Measurements from ENCODE around the gene C19orf33.
"Not testable (repeated sequence)": the region's sequence is repeated elsewhere in the genome, so short reads cannot be mapped to it uniquely, and the experiment has no call there.

C19orf33 gene

DNA sequence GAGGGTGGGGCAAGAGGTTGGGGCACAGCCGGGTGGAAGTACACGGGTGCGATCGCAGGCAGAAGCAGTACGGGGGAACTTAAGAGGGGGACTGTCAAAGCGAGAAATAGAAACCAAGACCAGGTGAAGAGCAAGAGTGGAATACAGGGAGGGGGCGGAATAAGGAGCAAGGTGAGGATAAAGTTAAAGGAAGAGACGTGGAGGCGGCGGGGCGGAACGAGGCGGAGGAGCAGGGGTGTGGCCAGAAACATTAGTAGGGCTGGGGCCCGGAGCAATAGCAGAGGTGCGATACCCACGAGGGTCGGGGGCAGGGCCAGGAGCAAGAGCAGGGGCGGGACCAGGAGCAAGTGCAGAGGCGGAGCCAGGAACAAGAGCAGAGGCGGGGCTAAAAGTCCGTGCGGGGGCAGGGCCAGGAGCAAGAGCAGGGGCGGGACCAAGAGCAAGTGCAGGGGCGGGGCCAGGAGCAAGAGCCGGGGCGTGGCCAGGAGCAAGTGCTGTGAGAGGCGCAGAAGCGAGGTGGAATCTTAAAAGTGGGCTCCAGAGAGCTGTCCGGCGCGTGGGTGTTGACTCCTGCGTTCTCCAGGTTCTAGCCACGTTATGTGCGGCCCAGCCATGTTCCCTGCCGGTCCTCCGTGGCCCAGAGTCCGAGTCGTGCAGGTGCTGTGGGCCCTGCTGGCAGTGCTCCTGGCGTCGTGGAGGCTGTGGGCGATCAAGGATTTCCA is 32.7 kb downstream of the C19orf33 start:
- Histone ChIP-seq H3K9me3 (ENCODE audit: control extremely low read depth in 1 of 5, control insufficient read depth in 4 of 5, insufficient read depth in 2 of 5, low read depth in 1 of 5, low read length in 4 of 5) (no peaks in the 10 kb centered on the region), H3K27ac (ENCODE audit: insufficient read depth in 1 of 2, low read depth in 1 of 2, low read length in 2 of 2, poor library complexity in 1 of 2, severe bottlenecking in 2 of 2) (peak overlapping the region in 1 of 2 experiments; percentile 75), H3K4me3 (ENCODE audit: control insufficient read depth in 1 of 7, extremely low read depth in 1 of 7, insufficient read depth in 4 of 7, low read depth in 2 of 7, low read length in 6 of 7) (peak overlapping the region; percentile 61 to 93 (median 81)), H3K36me3 (ENCODE audit: control insufficient read depth in 4 of 4, insufficient read depth in 4 of 4, low read length in 3 of 4) (no peaks in the 10 kb centered on the region), H3K27me3 (replicated peaks in 2 of 5; ENCODE audit: control insufficient read depth in 4 of 5, insufficient read depth in 5 of 5, low read length in 4 of 5) (no peaks in the 10 kb centered on the region), H3K4me1 (ENCODE audit: control extremely low read depth in 1 of 4, control insufficient read depth in 4 of 4, insufficient read depth in 4 of 4, low read length in 3 of 4) (peaks cover 0 to 15% (median 9%) of the 10 kb centered on the region in 4 experiments)
- 6% methylated on average over 41 of the region's 41 CpGs for WGBS (ENCODE audit: insufficient coverage)
- peak; percentile 95 to 97 (median 97) for DNase-seq
- ChIA-PET POLR2A (interaction anchor here (0.7 to 2.5 kb wide), 2 partner anchors 37 to 55 kb away, joined by 3 to 13 read pairs; partner anchors contain the start of gene PSMD8), CTCF (interaction anchor here (0.9 to 6.7 kb wide), 5 partner anchors 16 to 110 kb away, joined by 3 to 62 read pairs (median 3); no protein-coding TSS in a partner anchor)

DNA sequence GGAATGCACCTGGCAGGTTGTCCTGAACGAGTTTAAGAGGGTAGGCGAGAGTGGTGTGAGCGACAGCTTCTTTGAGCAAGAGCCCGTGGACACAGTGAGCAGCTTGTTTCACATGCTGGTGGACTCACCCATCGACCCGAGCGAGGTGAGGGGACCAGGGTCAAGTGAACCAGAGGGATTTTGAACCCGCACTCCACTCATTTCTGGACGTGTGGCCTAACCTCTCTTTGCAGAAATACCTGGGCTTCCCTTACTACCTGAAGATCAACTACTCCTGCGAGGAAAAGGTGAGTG is 33.3 kb downstream of the C19orf33 start:
- WGBS (ENCODE audit: insufficient coverage), result 63% methylated on average over 9 of the region's 10 CpGs
- Histone ChIP-seq H3K9me3 (ENCODE audit: control extremely low read depth in 1 of 5, control insufficient read depth in 4 of 5, insufficient read depth in 2 of 5, low read depth in 1 of 5, low read length in 4 of 5) (no peaks in the 10 kb centered on the region), H3K4me1 (ENCODE audit: control extremely low read depth in 1 of 4, control insufficient read depth in 4 of 4, insufficient read depth in 4 of 4, low read length in 3 of 4) (peaks cover 0 to 15% (median 9%) of the 10 kb centered on the region in 4 experiments), H3K27me3 (replicated peaks in 2 of 5; ENCODE audit: control insufficient read depth in 4 of 5, insufficient read depth in 5 of 5, low read length in 4 of 5) (no peaks in the 10 kb centered on the region), H3K4me3 (ENCODE audit: control insufficient read depth in 1 of 7, extremely low read depth in 1 of 7, insufficient read depth in 4 of 7, low read depth in 2 of 7, low read length in 6 of 7) (peak overlapping the region; percentile 6 to 93 (median 80)), H3K27ac (ENCODE audit: insufficient read depth in 1 of 2, low read depth in 1 of 2, low read length in 2 of 2, poor library complexity in 1 of 2, severe bottlenecking in 2 of 2) (peak overlapping the region in 1 of 2 experiments; percentile 75), H3K36me3 (ENCODE audit: control insufficient read depth in 4 of 4, insufficient read depth in 4 of 4, low read length in 3 of 4) (no peaks in the 10 kb centered on the region)
- ChIA-PET CTCF (interaction anchor here (1.1 kb wide), 1 partner anchor 17 kb away, joined by 3 read pairs; no protein-coding TSS in a partner anchor), POLR2A (interaction anchor here (0.7 to 2.5 kb wide), 2 partner anchors 37 to 55 kb away, joined by 3 to 13 read pairs; partner anchors contain the start of gene PSMD8)
- DNase-seq, result no peak

DNA sequence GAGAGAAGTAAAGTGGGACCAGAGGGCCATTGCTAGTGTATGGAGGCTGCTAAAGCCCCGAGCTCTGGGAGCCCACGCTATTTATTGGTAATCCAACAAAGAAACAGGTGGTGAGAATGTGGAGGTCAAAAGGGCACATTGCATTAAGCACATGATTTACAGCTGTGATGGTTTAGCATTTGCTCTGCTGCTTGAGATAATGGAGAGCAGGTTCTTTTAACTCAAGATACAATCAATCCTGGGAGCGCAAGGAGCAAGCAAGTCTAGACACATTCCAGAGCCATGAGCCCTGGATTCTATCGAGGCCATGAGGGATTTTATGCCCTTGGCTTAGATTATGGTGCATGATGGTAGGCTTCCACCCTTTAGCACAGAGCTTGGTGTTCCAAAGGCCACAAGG is 35.0 kb downstream of the C19orf33 start:
- H3K36me3 ChIP-seq (ENCODE audit: control insufficient read depth in 4 of 4, insufficient read depth in 4 of 4, low read length in 3 of 4); H3K27me3 ChIP-seq (replicated peaks in 2 of 5; ENCODE audit: control insufficient read depth in 4 of 5, insufficient read depth in 5 of 5, low read length in 4 of 5); H3K9me3 ChIP-seq (ENCODE audit: control extremely low read depth in 1 of 5, control insufficient read depth in 4 of 5, insufficient read depth in 2 of 5, low read depth in 1 of 5, low read length in 4 of 5); POLR2A ChIA-PET; H3K27ac ChIP-seq (ENCODE audit: insufficient read depth in 1 of 2, low read depth in 1 of 2, low read length in 2 of 2, poor library complexity in 1 of 2, severe bottlenecking in 2 of 2); H3K4me3 ChIP-seq (ENCODE audit: control insufficient read depth in 1 of 7, extremely low read depth in 1 of 7, insufficient read depth in 4 of 7, low read depth in 2 of 7, low read length in 6 of 7); DNase-seq: not testable (repeated sequence)
- CTCF ChIA-PET, result interaction anchor here (0.6 to 1.4 kb wide), 4 partner anchors 96 to 104 kb away, joined by 3 to 5 read pairs (median 4); no protein-coding TSS in a partner anchor
- WGBS (ENCODE audit: insufficient coverage), result 88% methylated on average over 4 of the region's 4 CpGs
- H3K4me1 ChIP-seq (ENCODE audit: control extremely low read depth in 1 of 4, control insufficient read depth in 4 of 4, insufficient read depth in 4 of 4, low read length in 3 of 4), result peaks cover 0 to 15% (median 9%) of the 10 kb centered on the region in 4 experiments

DNA sequence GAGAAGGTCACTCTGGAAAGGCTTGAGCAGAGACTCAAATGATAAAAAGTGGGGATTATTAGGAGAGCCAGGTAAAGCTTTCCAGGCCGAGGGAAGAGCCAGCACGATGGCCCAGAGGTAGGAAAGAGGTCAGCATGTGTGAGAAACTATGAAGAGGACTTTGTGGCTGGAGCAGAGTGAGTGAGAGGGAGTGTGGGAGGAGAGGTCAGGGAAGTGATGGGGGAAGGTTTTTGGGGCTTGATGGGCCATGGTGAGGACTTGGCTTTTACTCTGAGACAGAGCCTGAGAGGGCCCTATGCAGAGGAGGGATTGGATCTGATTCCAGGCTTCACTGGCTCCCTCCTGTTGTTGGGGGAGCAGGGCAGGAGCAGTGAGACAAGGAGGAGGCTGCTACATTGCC is 36.9 kb downstream of the C19orf33 start:
- H3K4me3 ChIP-seq (ENCODE audit: control insufficient read depth in 1 of 7, extremely low read depth in 1 of 7, insufficient read depth in 4 of 7, low read depth in 2 of 7, low read length in 6 of 7), result no peak overlapping the region
- ChIA-PET POLR2A (no interaction called here), CTCF (no interaction called here)
- peaks cover 0 to 14% (median 9%) of the 10 kb centered on the region in 4 experiments for H3K4me1 ChIP-seq (ENCODE audit: control extremely low read depth in 1 of 4, control insufficient read depth in 4 of 4, insufficient read depth in 4 of 4, low read length in 3 of 4)
- no peaks in the 10 kb centered on the region for H3K27me3 ChIP-seq (replicated peaks in 2 of 5; ENCODE audit: control insufficient read depth in 4 of 5, insufficient read depth in 5 of 5, low read length in 4 of 5)
- H3K36me3 ChIP-seq (ENCODE audit: control insufficient read depth in 4 of 4, insufficient read depth in 4 of 4, low read length in 3 of 4), result peaks cover 0 to 7% (median under 1%) of the 10 kb centered on the region in 4 experiments
- no peak for DNase-seq
- H3K27ac ChIP-seq (ENCODE audit: insufficient read depth in 1 of 2, low read depth in 1 of 2, low read length in 2 of 2, poor library complexity in 1 of 2, severe bottlenecking in 2 of 2), result no peak overlapping the region
- no peaks in the 10 kb centered on the region for H3K9me3 ChIP-seq (ENCODE audit: control extremely low read depth in 1 of 5, control insufficient read depth in 4 of 5, insufficient read depth in 2 of 5, low read depth in 1 of 5, low read length in 4 of 5)
- 100% methylated on average over 2 of the region's 2 CpGs for WGBS (ENCODE audit: insufficient coverage)

DNA sequence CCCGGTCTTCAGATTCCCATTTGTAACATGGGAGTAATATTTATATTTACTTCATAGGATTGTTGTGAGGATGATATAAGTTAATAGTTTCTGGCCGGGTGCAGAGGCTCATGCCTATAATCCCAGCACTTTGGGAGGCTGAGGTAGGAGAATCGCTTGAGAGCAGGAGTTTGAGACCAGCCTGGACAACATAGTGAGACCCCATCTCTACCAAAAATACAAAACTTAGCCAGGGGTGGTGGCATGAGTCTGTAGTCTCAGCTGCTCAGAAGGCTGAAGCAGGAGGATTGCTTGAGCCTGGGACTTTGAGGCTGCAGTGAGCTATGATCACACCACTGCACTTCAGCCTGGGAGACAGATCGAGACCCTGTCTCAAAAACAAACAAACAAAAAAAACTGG is 42.8 kb downstream of the C19orf33 start:
- no peak for DNase-seq
- ChIA-PET POLR2A (no interaction called here), CTCF (no interaction called here)
- Histone ChIP-seq H3K4me3 (ENCODE audit: control insufficient read depth in 1 of 7, extremely low read depth in 1 of 7, insufficient read depth in 4 of 7, low read depth in 2 of 7, low read length in 6 of 7) (no peak overlapping the region), H3K4me1 (ENCODE audit: control extremely low read depth in 1 of 4, control insufficient read depth in 4 of 4, insufficient read depth in 4 of 4, low read length in 3 of 4) (no peaks in the 10 kb centered on the region), H3K9me3 (ENCODE audit: control extremely low read depth in 1 of 5, control insufficient read depth in 4 of 5, insufficient read depth in 2 of 5, low read depth in 1 of 5, low read length in 4 of 5) (no peaks in the 10 kb centered on the region), H3K27me3 (replicated peaks in 2 of 5; ENCODE audit: control insufficient read depth in 4 of 5, insufficient read depth in 5 of 5, low read length in 4 of 5) (peaks cover 0 to 2% (median 0%) of the 10 kb centered on the region in 5 experiments), H3K36me3 (ENCODE audit: control insufficient read depth in 4 of 4, insufficient read depth in 4 of 4, low read length in 3 of 4) (peaks cover 0 to 7% (median 3%) of the 10 kb centered on the region in 4 experiments), H3K27ac (ENCODE audit: insufficient read depth in 1 of 2, low read depth in 1 of 2, low read length in 2 of 2, poor library complexity in 1 of 2, severe bottlenecking in 2 of 2) (no peak overlapping the region)
- WGBS (ENCODE audit: insufficient coverage), result 100% methylated on average over 1 of the region's 4 CpGs

DNA sequence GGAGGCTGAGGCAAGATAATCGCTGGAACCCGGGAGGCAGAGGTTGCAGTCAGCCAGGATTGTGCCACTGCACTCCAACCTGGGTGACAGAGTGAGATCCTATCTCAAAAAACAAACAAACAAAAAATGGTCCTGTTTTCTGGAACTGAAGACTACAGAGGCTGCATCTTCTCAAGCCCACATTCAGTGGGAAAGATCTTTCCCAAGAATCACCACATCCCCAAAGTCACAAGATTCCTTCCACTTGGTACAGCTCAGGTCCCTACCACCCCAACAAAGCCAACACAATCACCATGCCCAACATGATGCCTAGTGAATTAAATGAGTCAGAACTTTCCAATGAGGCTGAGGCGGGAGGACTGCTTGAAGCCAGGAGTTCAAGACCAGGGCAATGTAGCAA is 46.8 kb downstream of the C19orf33 start:
- POLR2A ChIA-PET, result interaction anchor here (0.7 kb wide), 1 partner anchor 12 kb away, joined by 3 read pairs; no protein-coding TSS in a partner anchor

DNA sequence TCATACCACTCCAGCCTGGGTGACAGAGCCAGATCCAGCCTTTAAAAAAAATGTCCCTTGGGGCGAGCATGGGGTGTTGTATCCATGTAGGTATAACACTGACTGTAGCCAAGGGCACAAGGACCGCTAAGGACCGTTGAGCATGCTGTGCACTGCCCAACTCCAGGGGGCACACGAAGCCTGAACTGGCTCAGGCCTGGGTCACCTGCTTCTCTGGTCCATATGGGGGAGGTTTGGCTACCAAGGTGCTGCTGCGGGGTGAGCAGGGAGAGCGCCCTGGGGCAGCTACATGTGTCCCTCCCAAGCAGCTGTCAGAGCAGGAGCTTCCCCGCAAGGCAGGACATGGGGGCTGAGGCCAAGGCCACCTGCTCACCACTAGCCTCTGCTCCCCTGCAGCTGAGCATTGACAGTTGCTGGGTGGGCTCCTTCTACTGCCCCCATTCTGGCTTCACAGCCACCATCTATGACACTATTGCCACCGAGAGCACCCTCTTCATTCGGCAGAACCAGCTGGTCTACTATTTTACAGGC is 47.9 kb downstream of the C19orf33 start:
- Histone ChIP-seq H3K9me3 (ENCODE audit: control extremely low read depth in 1 of 5, control insufficient read depth in 4 of 5, insufficient read depth in 2 of 5, low read depth in 1 of 5, low read length in 4 of 5) (no peaks in the 10 kb centered on the region), H3K4me1 (ENCODE audit: control extremely low read depth in 1 of 4, control insufficient read depth in 4 of 4, insufficient read depth in 4 of 4, low read length in 3 of 4) (no peaks in the 10 kb centered on the region), H3K36me3 (ENCODE audit: control insufficient read depth in 4 of 4, insufficient read depth in 4 of 4, low read length in 3 of 4) (no peaks in the 10 kb centered on the region), H3K4me3 (ENCODE audit: control insufficient read depth in 1 of 7, extremely low read depth in 1 of 7, insufficient read depth in 4 of 7, low read depth in 2 of 7, low read length in 6 of 7) (no peak overlapping the region), H3K27me3 (replicated peaks in 2 of 5; ENCODE audit: control insufficient read depth in 4 of 5, insufficient read depth in 5 of 5, low read length in 4 of 5) (peaks cover 0 to 9% (median 2%) of the 10 kb centered on the region in 5 experiments), H3K27ac (ENCODE audit: insufficient read depth in 1 of 2, low read depth in 1 of 2, low read length in 2 of 2, poor library complexity in 1 of 2, severe bottlenecking in 2 of 2) (no peak overlapping the region)
- ChIA-PET POLR2A (interaction anchor here (0.8 kb wide), 1 partner anchor 8 kb away, joined by 4 read pairs; no protein-coding TSS in a partner anchor), CTCF (interaction anchor here (1.5 kb wide), 1 partner anchor 108 kb away, joined by 3 read pairs; no protein-coding TSS in a partner anchor)
- whole genome bisulfite sequencing (ENCODE audit: insufficient coverage), result 72% methylated on average over 5 of the region's 9 CpGs
- DNase-seq, result no peak

More for the DNA sequence above, 46.8 kb downstream of the C19orf33 start:
- no peak for DNase-seq
- Histone ChIP-seq H3K27ac (ENCODE audit: insufficient read depth in 1 of 2, low read depth in 1 of 2, low read length in 2 of 2, poor library complexity in 1 of 2, severe bottlenecking in 2 of 2) (no peak overlapping the region), H3K36me3 (ENCODE audit: control insufficient read depth in 4 of 4, insufficient read depth in 4 of 4, low read length in 3 of 4) (peaks cover 0 to 4% (median 0%) of the 10 kb centered on the region in 4 experiments), H3K4me3 (ENCODE audit: control insufficient read depth in 1 of 7, extremely low read depth in 1 of 7, insufficient read depth in 4 of 7, low read depth in 2 of 7, low read length in 6 of 7) (no peak overlapping the region), H3K4me1 (ENCODE audit: control extremely low read depth in 1 of 4, control insufficient read depth in 4 of 4, insufficient read depth in 4 of 4, low read length in 3 of 4) (no peaks in the 10 kb centered on the region), H3K9me3 (ENCODE audit: control extremely low read depth in 1 of 5, control insufficient read depth in 4 of 5, insufficient read depth in 2 of 5, low read depth in 1 of 5, low read length in 4 of 5) (no peaks in the 10 kb centered on the region), H3K27me3 (replicated peaks in 2 of 5; ENCODE audit: control insufficient read depth in 4 of 5, insufficient read depth in 5 of 5, low read length in 4 of 5) (peaks cover 0 to 4% (median 0%) of the 10 kb centered on the region in 5 experiments)
- CTCF ChIA-PET, result interaction anchor here (1.5 kb wide), 1 partner anchor 107 kb away, joined by 3 read pairs; no protein-coding TSS in a partner anchor
- 100% methylated on average over 1 of the region's 3 CpGs for WGBS (ENCODE audit: insufficient coverage)
